Measurements from ENCODE around the gene SUMO3.

DNA sequence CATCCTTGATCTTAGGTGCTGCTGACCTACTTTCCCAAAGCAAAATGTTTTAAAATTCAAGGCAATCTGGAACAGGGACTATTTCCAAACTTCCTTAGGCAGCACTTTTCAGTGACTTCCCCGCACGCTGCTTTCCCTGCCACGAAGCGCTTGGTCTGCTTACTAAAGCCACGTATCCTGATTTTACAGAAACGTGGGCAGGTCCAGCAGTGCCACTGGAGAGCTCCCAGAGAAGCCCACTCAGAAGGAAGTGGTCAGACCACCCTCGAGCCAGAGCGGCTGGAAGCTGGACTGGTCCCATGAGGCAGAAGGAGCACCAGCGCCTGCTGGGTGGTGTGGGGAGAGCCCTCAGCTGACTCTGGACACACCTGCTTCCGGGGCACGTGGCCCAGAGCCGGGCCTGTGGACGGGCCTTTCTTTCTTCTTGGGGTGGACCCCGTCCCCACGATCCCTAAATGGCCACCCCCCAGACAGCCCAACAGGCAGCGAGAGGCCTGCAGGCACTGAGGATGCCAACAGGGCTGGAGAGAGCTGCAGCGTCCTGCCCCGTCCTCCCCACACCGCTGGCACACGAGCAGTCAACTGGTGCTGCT lies 32.4 kb upstream of the SUMO3 start:
- TF ChIP-seq POLR2A (IDR thresholded peaks at IDR 0.05), result no peak
- TF ChIP-seq, protein P1, sequence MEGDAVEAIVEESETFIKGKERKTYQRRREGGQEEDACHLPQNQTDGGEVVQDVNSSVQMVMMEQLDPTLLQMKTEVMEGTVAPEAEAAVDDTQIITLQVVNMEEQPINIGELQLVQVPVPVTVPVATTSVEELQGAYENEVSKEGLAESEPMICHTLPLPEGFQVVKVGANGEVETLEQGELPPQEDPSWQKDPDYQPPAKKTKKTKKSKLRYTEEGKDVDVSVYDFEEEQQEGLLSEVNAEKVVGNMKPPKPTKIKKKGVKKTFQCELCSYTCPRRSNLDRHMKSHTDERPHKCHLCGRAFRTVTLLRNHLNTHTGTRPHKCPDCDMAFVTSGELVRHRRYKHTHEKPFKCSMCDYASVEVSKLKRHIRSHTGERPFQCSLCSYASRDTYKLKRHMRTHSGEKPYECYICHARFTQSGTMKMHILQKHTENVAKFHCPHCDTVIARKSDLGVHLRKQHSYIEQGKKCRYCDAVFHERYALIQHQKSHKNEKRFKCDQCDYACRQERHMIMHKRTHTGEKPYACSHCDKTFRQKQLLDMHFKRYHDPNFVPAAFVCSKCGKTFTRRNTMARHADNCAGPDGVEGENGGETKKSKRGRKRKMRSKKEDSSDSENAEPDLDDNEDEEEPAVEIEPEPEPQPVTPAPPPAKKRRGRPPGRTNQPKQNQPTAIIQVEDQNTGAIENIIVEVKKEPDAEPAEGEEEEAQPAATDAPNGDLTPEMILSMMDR (IDR thresholded peaks at IDR 0.05), result no peak
